ENCODE measurements around the gene RNPEPL1. TPM values are rescaled to one million over a fixed set of nuclear protein-coding genes. Genes with fewer than 3 reads are reported as not detected.

RNPEPL1 gene
- total and polyA plus RNA-seq, 10 of the 15 experiments (the other 5 are each of a cell fraction or from before 2014, with no cell fraction given), result 0.24 to 49.5 (median 6.8) TPM

DNA sequence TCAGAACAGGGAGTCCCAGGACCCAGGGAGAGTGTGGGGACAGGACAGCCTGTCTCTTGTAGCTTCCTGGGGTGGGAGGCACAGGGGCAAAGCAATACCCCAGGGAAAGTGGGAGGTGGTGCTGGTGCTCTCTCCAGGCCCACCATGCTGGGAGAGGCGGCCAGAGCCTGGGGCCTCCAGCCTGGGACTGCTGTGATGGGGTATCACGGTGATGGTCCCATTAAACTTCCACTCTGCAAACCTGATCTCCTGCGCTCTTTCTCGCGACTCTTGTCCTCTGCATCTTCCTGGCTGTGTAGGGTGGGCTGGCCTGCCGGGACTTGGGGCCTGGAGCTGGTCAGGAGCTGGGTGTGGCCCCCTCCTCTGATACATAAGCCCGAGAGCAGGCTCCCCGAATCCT lies 10.2 kb downstream of the RNPEPL1 start:
- H3K36me3 ChIP-seq (ENCODE audit: control insufficient read depth in 2 of 2, insufficient read depth in 2 of 2, low read length in 1 of 2), result peaks cover 0 to 7% of the 10 kb centered on the region in 2 experiments; a peak in 3 of 4 replicates
- ChIA-PET SMC1A (ENCODE audit: uncharacterized antibody, unreplicated experiment) (no interaction called here), CTCF (interaction anchor here (2.3 to 11.9 kb wide), 2 partner anchors 9 to 15 kb away, joined by 16 to 196 read pairs; partner anchors contain the start of genes DUSP28 and RNPEPL1), RAD21 (ENCODE audit: unreplicated experiment) (no interaction called here), POLR2A (interaction anchor here (1.3 kb wide), 1 partner anchor 12 kb away, joined by 4 read pairs; no protein-coding TSS in a partner anchor)
- no peak overlapping the region for H2AFZ ChIP-seq (ENCODE audit: control insufficient read depth, low read depth, low read length)
- in situ Hi-C loops (cut with MboI) (no loop called here), intact Hi-C loops (cut with micrococcal nuclease; ENCODE audit: unreplicated experiment) (no loop called here)
- BruUV-seq (replicated peaks), result no TSS peak
- no peak overlapping the region for H3K4me3 ChIP-seq
- no peaks in the 10 kb centered on the region; the same call in 1 of the 2 replicates for H4K20me1 ChIP-seq (ENCODE audit: control insufficient read depth, insufficient read depth)
- no peak overlapping the region for H3K9ac ChIP-seq (ENCODE audit: control insufficient read depth, insufficient read depth, low read length)
- H3K4me2 ChIP-seq (ENCODE audit: control insufficient read depth, insufficient read depth), result no peak overlapping the region
- TF ChIP-seq EGR1 (IDR thresholded peaks at IDR 0.05; ENCODE audit: borderline replicate concordance in 1 of 2, low read depth in 2 of 2, low read length in 2 of 2), result no peak
- TF ChIP-seq NR2C1 (IDR thresholded peaks at IDR 0.05), result no peak
- no peak for TF ChIP-seq PML (IDR thresholded peaks at IDR 0.05; ENCODE audit: low read length)
- TF ChIP-seq GABPA (IDR thresholded peaks at IDR 0.05; ENCODE audit: low read depth), result no peak
- DNase-seq (ENCODE audit: low read depth, low spot score) (no peak), ATAC-seq (no peak), FAIRE-seq (no peak)
- WGBS (ENCODE audit: insufficient coverage, insufficient replicate concordance, low lambda C conversion rate, missing lambda C conversion rate), result 84% methylated on average over 8 of the region's 8 CpGs
- peaks cover 31% of the 10 kb centered on the region for H3K4me1 ChIP-seq (ENCODE audit: control insufficient read depth, insufficient read depth, low read length)
- peaks cover 10% of the 10 kb centered on the region for H3K79me2 ChIP-seq (ENCODE audit: control insufficient read depth, insufficient read depth, low read length)
- H3K27ac ChIP-seq (ENCODE audit: control insufficient read depth, insufficient read depth), result no peak overlapping the region
- no peaks in the 10 kb centered on the region; the same call in 2 of the 3 replicates for H3K9me3 ChIP-seq (replicated peaks; ENCODE audit: control insufficient read depth, insufficient read depth, low read length)
- no peaks in the 10 kb centered on the region for H3K27me3 ChIP-seq (replicated peaks in 1 of 2; ENCODE audit: control insufficient read depth in 2 of 2, insufficient read depth in 2 of 2, low read length in 1 of 2)

DNA sequence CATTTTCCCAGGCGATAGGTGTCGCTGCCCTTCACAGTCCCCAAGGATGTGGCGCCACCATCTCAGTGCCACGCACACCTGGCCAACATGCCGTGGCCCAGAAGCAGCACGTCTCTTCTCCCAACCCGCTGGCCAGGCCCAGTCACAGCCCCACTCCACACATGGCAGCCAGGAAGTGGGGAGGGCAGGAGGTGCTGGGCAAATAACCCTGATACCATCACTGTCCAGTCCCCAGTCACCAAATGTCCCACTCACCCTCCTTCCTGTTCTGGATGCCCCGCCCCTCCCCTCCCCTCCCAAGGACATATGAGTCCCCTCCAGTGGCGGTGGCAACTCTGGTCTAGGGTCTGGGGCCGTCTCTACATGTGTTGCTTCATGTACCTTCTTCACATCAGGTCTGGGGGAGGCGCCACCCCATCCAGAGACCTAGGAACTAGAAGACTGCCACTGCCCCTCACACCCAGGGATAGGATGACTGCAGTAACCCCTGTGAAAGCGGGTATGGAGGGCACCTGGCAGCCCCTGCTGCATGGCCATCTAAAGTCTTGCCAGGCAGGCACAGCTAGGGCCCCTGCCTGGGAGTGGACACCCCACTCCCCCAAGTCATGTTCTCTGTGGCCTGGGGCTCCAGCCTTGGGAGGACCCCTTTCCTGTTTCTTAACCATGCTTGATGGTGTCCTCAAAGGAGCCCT lies 10.9 kb downstream of the RNPEPL1 start:
- ChIA-PET RAD21 (ENCODE audit: unreplicated experiment) (interaction anchor here (1.7 to 10.9 kb wide), 2 partner anchors 17 to 65 kb away, joined by 11 to 206 read pairs; partner anchors contain the start of genes ANKMY1 and DUSP28), SMC1A (ENCODE audit: uncharacterized antibody, unreplicated experiment) (interaction anchor here (0.7 to 3.6 kb wide), 5 partner anchors 11 to 42 kb away, joined by 3 to 35 read pairs (median 5); partner anchors contain the start of gene RNPEPL1), POLR2A (interaction anchor here (1.3 to 2.1 kb wide), 4 partner anchors 10 to 18 kb away, joined by 4 to 22 read pairs (median 8); no protein-coding TSS in a partner anchor), CTCF (interaction anchor here (0.9 to 11.9 kb wide), 7 partner anchors 8 to 65 kb away, joined by 4 to 196 read pairs (median 7); partner anchors contain the start of genes DUSP28 and RNPEPL1)
- no peaks in the 10 kb centered on the region for H3K27me3 ChIP-seq (replicated peaks in 1 of 2; ENCODE audit: control insufficient read depth in 2 of 2, insufficient read depth in 2 of 2, low read length in 1 of 2)
- no peak overlapping the region for H2AFZ ChIP-seq (ENCODE audit: control insufficient read depth, low read depth, low read length)
- 68% methylated on average over 12 of the region's 12 CpGs for WGBS (ENCODE audit: insufficient coverage, insufficient replicate concordance, low lambda C conversion rate, missing lambda C conversion rate)
- peak overlapping the region; percentile 62 for H3K27ac ChIP-seq (ENCODE audit: control insufficient read depth, insufficient read depth)
- H3K79me2 ChIP-seq (ENCODE audit: control insufficient read depth, insufficient read depth, low read length), result peaks cover 14% of the 10 kb centered on the region
- H3K9ac ChIP-seq (ENCODE audit: control insufficient read depth, insufficient read depth, low read length), result peak overlapping the region; percentile 12; the same call in 1 of the 2 replicates
- DNase-seq (ENCODE audit: low read depth, low spot score) (no peak), ATAC-seq (peak; percentile 4; the same call in 2 of the 3 replicates), FAIRE-seq (no peak)
- intact Hi-C loops (cut with micrococcal nuclease; ENCODE audit: unreplicated experiment) (no loop called here), in situ Hi-C loops (cut with MboI) (no loop called here)
- peak overlapping the region; percentile 83 for H3K4me2 ChIP-seq (ENCODE audit: control insufficient read depth, insufficient read depth)
- H3K4me3 ChIP-seq, result no peak overlapping the region
- H4K20me1 ChIP-seq (ENCODE audit: control insufficient read depth, insufficient read depth), result no peaks in the 10 kb centered on the region; the same call in 1 of the 2 replicates
- no peaks in the 10 kb centered on the region; the same call in 1 of the 3 replicates for H3K9me3 ChIP-seq (replicated peaks; ENCODE audit: control insufficient read depth, insufficient read depth, low read length)
- TF ChIP-seq STAT3 (IDR thresholded peaks at IDR 0.05; ENCODE audit: low read depth, low read length) (no peak), POLR2A (IDR thresholded peaks at IDR 0.05; ENCODE audit: low read depth, low read length) (peak; percentile 21), POLR2AphosphoS2 (IDR thresholded peaks at IDR 0.05; ENCODE audit: low read depth, low read length) (no peak), HDAC6 (IDR thresholded peaks at IDR 0.05; ENCODE audit: unreplicated experiment) (no peak), SUZ12 (IDR thresholded peaks at IDR 0.05; ENCODE audit: unreplicated experiment) (no peak)
- peaks cover 0 to 7% of the 10 kb centered on the region in 2 experiments; a peak in 3 of 4 replicates for H3K36me3 ChIP-seq (ENCODE audit: control insufficient read depth in 2 of 2, insufficient read depth in 2 of 2, low read length in 1 of 2)
- H3K4me1 ChIP-seq (ENCODE audit: control insufficient read depth, insufficient read depth, low read length), result peaks cover 38% of the 10 kb centered on the region
- BruUV-seq (replicated peaks), result no TSS peak

Measured in GM12878 (cell line).